Astrocyte (in vitro differentiated cells and primary cell): ENCODE measurements around the gene C15orf61.

Source experiments
- EZH2 ChIP-seq: IDR thresholded peaks from 2 replicates; pipeline ENCODE4 v1.6.1; 2012; ENCODE audit warnings: mild to moderate bottlenecking, low read length, inconsistent platforms; ENCODE audit not compliant: insufficient read depth
- TF ChIP-seq, protein P1 (sequence below): IDR thresholded peaks from 2 replicates; pipeline ENCODE4 v1.5.1; 2011; ENCODE audit warnings: low read depth, mild to moderate bottlenecking, inconsistent platforms, low read length, moderate library complexity; ENCODE audit not compliant: insufficient read depth

DNA sequence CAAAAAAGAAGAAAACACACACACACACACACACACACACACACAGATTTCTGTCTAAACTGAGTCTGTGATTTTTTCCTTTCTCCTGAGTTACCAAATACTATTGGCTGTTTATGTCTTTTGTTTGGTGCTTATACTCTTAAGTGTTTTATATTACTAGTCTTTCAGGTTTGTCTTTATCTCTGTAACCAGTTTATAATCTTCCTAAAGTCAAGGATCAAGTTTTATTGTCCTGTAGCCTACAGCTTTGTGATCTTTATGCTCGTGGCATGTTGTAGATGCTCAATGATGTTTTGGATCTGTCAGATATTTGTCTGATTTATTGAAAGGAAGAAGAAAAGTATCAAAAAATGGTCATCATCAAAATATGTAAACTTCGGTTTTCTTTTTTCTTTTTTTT, 26.1 kb downstream of the C15orf61 start:
- TF ChIP-seq, protein P1, sequence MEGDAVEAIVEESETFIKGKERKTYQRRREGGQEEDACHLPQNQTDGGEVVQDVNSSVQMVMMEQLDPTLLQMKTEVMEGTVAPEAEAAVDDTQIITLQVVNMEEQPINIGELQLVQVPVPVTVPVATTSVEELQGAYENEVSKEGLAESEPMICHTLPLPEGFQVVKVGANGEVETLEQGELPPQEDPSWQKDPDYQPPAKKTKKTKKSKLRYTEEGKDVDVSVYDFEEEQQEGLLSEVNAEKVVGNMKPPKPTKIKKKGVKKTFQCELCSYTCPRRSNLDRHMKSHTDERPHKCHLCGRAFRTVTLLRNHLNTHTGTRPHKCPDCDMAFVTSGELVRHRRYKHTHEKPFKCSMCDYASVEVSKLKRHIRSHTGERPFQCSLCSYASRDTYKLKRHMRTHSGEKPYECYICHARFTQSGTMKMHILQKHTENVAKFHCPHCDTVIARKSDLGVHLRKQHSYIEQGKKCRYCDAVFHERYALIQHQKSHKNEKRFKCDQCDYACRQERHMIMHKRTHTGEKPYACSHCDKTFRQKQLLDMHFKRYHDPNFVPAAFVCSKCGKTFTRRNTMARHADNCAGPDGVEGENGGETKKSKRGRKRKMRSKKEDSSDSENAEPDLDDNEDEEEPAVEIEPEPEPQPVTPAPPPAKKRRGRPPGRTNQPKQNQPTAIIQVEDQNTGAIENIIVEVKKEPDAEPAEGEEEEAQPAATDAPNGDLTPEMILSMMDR: no peak
- TF ChIP-seq EZH2: no peak
